ENCODE results near the gene GPX1.
"Not testable (repeated sequence)": the region's sequence is repeated elsewhere in the genome, so short reads cannot be mapped to it uniquely, and the experiment has no call there.

Gene GPX1

GRCh38 chr3:49358217-49358883 lies at the start of gene GPX1:
TSS of gene GPX1 (minus strand) at chr3:49358353. CDS start at chr3:49358278, 75 bp downstream.
- in situ Hi-C loops (cut with MboI; ENCODE audit: low pct_unique_long_range_greater_than_20kb, low sequenced_read_pairs, unreplicated experiment) = no loop called here
- peak; percentile 89 for DNase-seq (ENCODE audit: low spot score)
- no peak for TF ChIP-seq CTCF (IDR thresholded peaks at IDR 0.05; ENCODE audit: extremely low read depth, insufficient read depth, missing control alignments)

GRCh38 chr3:49406571-49407565 lies 48.7 kb upstream of the GPX1 start:
- no peak for TF ChIP-seq CTCF (IDR thresholded peaks at IDR 0.05; ENCODE audit: extremely low read depth, insufficient read depth, missing control alignments)
- in situ Hi-C loops (cut with MboI; ENCODE audit: low pct_unique_long_range_greater_than_20kb, low sequenced_read_pairs, unreplicated experiment) = no loop called here
- no peak for DNase-seq (ENCODE audit: low spot score)

- in situ Hi-C loops (cut with MboI; ENCODE audit: low pct_unique_long_range_greater_than_20kb, low sequenced_read_pairs, unreplicated experiment); DNase-seq (ENCODE audit: low spot score): not testable (repeated sequence)
These were observed 47.4 kb upstream of the GPX1 start for GRCh38 chr3:49405570-49405969.

- no peak for DNase-seq (ENCODE audit: low spot score)
- in situ Hi-C loops (cut with MboI; ENCODE audit: low pct_unique_long_range_greater_than_20kb, low sequenced_read_pairs, unreplicated experiment) = no loop called here
- TF ChIP-seq CTCF (IDR thresholded peaks at IDR 0.05; ENCODE audit: extremely low read depth, insufficient read depth, missing control alignments) = no peak
These were observed 45.7 kb upstream of the GPX1 start for GRCh38 chr3:49403891-49404290.

- no peak for TF ChIP-seq CTCF (IDR thresholded peaks at IDR 0.05; ENCODE audit: extremely low read depth, insufficient read depth, missing control alignments)
- no peak for DNase-seq (ENCODE audit: low spot score)
- in situ Hi-C loops (cut with MboI; ENCODE audit: low pct_unique_long_range_greater_than_20kb, low sequenced_read_pairs, unreplicated experiment) = no loop called here
These were observed 43.6 kb upstream of the GPX1 start for GRCh38 chr3:49401766-49402165.

- in situ Hi-C loops (cut with MboI; ENCODE audit: low pct_unique_long_range_greater_than_20kb, low sequenced_read_pairs, unreplicated experiment) = no loop called here
- no peak for TF ChIP-seq CTCF (IDR thresholded peaks at IDR 0.05; ENCODE audit: extremely low read depth, insufficient read depth, missing control alignments)
- no peak for DNase-seq (ENCODE audit: low spot score)
These were observed 41.3 kb upstream of the GPX1 start for GRCh38 chr3:49399461-49399860.

GRCh38 chr3:49397470-49397869 lies 39.3 kb upstream of the GPX1 start:
- TF ChIP-seq CTCF (IDR thresholded peaks at IDR 0.05; ENCODE audit: extremely low read depth, insufficient read depth, missing control alignments) = no peak
- in situ Hi-C loops (cut with MboI; ENCODE audit: low pct_unique_long_range_greater_than_20kb, low sequenced_read_pairs, unreplicated experiment) = no loop called here
- no peak for DNase-seq (ENCODE audit: low spot score)

GRCh38 chr3:49391310-49391709 lies 33.2 kb upstream of the GPX1 start:
- DNase-seq (ENCODE audit: low spot score); in situ Hi-C loops (cut with MboI; ENCODE audit: low pct_unique_long_range_greater_than_20kb, low sequenced_read_pairs, unreplicated experiment): not testable (repeated sequence)
